Measurements from ENCODE around the gene ID2. TPM values are rescaled to one million over a fixed set of nuclear protein-coding genes. Genes with fewer than 3 reads are reported as not detected.
A peak's percentile ranks its signal among the peaks of the same experiment; 100 is the strongest.

The ID2 gene
- total RNA-seq (100 to 1,000 TPM in 4 of 5 donors, 10 to 100 TPM in 1; 89.8 to 255 (median 176) TPM), polyA plus RNA-seq (10 to 100 TPM; 40.6 to 67.2 (median 57.6) TPM)
- long read RNA-seq, donor 1, transcript ID2-203 (3 exons, 1,362 nt) = major isoform, 36 of 45 reads
- long read RNA-seq, donor 1, partial matches to known transcripts = 7 of 45 reads
- long read RNA-seq, donor 1, other reads (novel, unspliced or antisense) = 0 of 45 reads
- long read RNA-seq, donor 2, transcript ID2-203 (3 exons, 1,362 nt) = major isoform, 76 of 79 reads
- long read RNA-seq, donor 2, partial matches to known transcripts = 0 of 79 reads
- long read RNA-seq, donor 2, other reads (novel, unspliced or antisense) = 0 of 79 reads
- long read RNA-seq, donor 3, transcript ID2-204 (2 exons, 474 nt) = minor isoform, 6 of 105 reads
- long read RNA-seq, donor 3, transcript ID2-203 (3 exons, 1,362 nt) = major isoform, 86 of 105 reads
- long read RNA-seq, donor 3, partial matches to known transcripts = 12 of 105 reads
- long read RNA-seq, donor 3, other reads (novel, unspliced or antisense) = 0 of 105 reads
- long read RNA-seq, donor 4, partial matches to known transcripts = 0 of 4 reads
- long read RNA-seq, donor 4, other reads (novel, unspliced or antisense) = 0 of 4 reads
- long read RNA-seq, donor 5, transcript ID2-204 (2 exons, 474 nt) = minor isoform, 5 of 97 reads
- long read RNA-seq, donor 5, transcript ID2-203 (3 exons, 1,362 nt) = major isoform, 75 of 97 reads
- long read RNA-seq, donor 5, partial matches to known transcripts = 16 of 97 reads
- long read RNA-seq, donor 5, other reads (novel, unspliced or antisense) = 0 of 97 reads
- long read RNA-seq, donor 6 = 0 reads
- long read RNA-seq, donor 7, transcript ID2-203 (3 exons, 1,362 nt) = major isoform, 107 of 117 reads
- long read RNA-seq, donor 7, partial matches to known transcripts = 9 of 117 reads
- long read RNA-seq, donor 7, other reads (novel, unspliced or antisense) = 0 of 117 reads
- long read RNA-seq, donor 8, transcript ID2-203 (3 exons, 1,362 nt) = major isoform, 69 of 78 reads
- long read RNA-seq, donor 8, transcript ID2-204 (2 exons, 474 nt) = minor isoform, 8 of 78 reads
- long read RNA-seq, donor 8, partial matches to known transcripts = 0 of 78 reads
- long read RNA-seq, donor 8, other reads (novel, unspliced or antisense) = 0 of 78 reads
- long read RNA-seq, donor 9, transcript ID2-203 (3 exons, 1,362 nt) = major isoform, 59 of 106 reads
- long read RNA-seq, donor 9, transcript ID2-204 (2 exons, 474 nt) = minor isoform, 5 of 106 reads
- long read RNA-seq, donor 9, partial matches to known transcripts = 41 of 106 reads
- long read RNA-seq, donor 9, other reads (novel, unspliced or antisense) = 0 of 106 reads
- long read RNA-seq, donor 10, transcript ID2-203 (3 exons, 1,362 nt) = major isoform, 66 of 87 reads
- long read RNA-seq, donor 10, partial matches to known transcripts = 17 of 87 reads
- long read RNA-seq, donor 10, other reads (novel, unspliced or antisense) = 0 of 87 reads

GRCh38 chr2:8681786-8682692, at the start of gene ID2:
Gene ID2, plus strand, starts transcription at chr2:8682056. Its CDS starts 110 bp downstream, at chr2:8682166.
- Histone ChIP-seq H3K9me3 (no peaks in the 10 kb centered on the region), H3K27me3 (peaks cover 0 to 12% (median 0%) of the 10 kb centered on the region in 3 donors), H3K4me1 (peaks cover 42 to 65% (median 57%) of the 10 kb centered on the region in 4 donors), H3K36me3 (no peaks in the 10 kb centered on the region), H3K4me3 (peak within 1 kb of the TSS; percentile 74 to 82 (median 80)), H3K27ac (peak within 1 kb of the TSS; percentile 95 to 99 (median 98))
- TF ChIP-seq POLR2A (IDR thresholded peaks at IDR 0.05) = peak in 2 of 4 donors; percentile 96 to 97
- TF ChIP-seq POLR2AphosphoS5 (IDR thresholded peaks at IDR 0.05) = peak; percentile 93 to 100 (median 99)
- no peak for TF ChIP-seq EP300 (IDR thresholded peaks at IDR 0.05)
- 0 to 1% (median 1%) methylated on average over 20 to 67 of the region's 70 CpGs for WGBS, 5 donors
- intact Hi-C loops (cut with DNase I; ENCODE audit: low total_unique reads) = no loop called here
- DNase-seq = peak; percentile 99 to 100

DNA sequence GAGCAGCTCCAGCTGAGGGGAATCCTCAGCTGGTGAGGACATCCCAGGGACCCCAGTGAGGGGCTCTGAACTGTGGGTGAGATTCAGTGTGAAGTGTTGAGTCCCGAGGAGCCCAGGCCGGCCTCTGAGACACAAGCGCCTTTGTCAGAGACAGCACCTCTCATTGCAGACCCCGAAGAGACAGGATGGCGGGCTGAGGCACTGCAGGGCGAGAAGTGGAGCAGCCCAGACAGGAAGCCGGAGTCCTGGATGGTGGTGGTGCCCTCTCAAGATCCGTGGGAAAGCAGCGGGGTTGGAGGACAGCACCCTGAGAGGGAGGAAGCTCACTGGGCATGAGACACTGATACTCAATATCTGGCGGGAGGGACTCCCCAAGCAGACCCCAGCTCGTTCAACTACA, 49.1 kb upstream of the ID2 start:
- no peaks in the 10 kb centered on the region for H3K36me3 ChIP-seq
- no peak overlapping the region for H3K27ac ChIP-seq
- H3K4me3 ChIP-seq = no peak overlapping the region
- WGBS, 5 donors = 84 to 96% (median 89%) methylated on average over 10 to 11 of the region's 11 CpGs
- no peaks in the 10 kb centered on the region for H3K27me3 ChIP-seq
- DNase-seq = no peak
- TF ChIP-seq POLR2AphosphoS5 (IDR thresholded peaks at IDR 0.05) = no peak
- TF ChIP-seq POLR2A (IDR thresholded peaks at IDR 0.05) = no peak
- no peak for TF ChIP-seq EP300 (IDR thresholded peaks at IDR 0.05)
- TF ChIP-seq, protein P1, sequence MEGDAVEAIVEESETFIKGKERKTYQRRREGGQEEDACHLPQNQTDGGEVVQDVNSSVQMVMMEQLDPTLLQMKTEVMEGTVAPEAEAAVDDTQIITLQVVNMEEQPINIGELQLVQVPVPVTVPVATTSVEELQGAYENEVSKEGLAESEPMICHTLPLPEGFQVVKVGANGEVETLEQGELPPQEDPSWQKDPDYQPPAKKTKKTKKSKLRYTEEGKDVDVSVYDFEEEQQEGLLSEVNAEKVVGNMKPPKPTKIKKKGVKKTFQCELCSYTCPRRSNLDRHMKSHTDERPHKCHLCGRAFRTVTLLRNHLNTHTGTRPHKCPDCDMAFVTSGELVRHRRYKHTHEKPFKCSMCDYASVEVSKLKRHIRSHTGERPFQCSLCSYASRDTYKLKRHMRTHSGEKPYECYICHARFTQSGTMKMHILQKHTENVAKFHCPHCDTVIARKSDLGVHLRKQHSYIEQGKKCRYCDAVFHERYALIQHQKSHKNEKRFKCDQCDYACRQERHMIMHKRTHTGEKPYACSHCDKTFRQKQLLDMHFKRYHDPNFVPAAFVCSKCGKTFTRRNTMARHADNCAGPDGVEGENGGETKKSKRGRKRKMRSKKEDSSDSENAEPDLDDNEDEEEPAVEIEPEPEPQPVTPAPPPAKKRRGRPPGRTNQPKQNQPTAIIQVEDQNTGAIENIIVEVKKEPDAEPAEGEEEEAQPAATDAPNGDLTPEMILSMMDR (IDR thresholded peaks at IDR 0.05) = no peak
- intact Hi-C loops (cut with DNase I; ENCODE audit: low total_unique reads) = no loop called here
- peaks cover 0 to 29% (median 11%) of the 10 kb centered on the region in 4 donors for H3K4me1 ChIP-seq
- no peaks in the 10 kb centered on the region for H3K9me3 ChIP-seq

DNA sequence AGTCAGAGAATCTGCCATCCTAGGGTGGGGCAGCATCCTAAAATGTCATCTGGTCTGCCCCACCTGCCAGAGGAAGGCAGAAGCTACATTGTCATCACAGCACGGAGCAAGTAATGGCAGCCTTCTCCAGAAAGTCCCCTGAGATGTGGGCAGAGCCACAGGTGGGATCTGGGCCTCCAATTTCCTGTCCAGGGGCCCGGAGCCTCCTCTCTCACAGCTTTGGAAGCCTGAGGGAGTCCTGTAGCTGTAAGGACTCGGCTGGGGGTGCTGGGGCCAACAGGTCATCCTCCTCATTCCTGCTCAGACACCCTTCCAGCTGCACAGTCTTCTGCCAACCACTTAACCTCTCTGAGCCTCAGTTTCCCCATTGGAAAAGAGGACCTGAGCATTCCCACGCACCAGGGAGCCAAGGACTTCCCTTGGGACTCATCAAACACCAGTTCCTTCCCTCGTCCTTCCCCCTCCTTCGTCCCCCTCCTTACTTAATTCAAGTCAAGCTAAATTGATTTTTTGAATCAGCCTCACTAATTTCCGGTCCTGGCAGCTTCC, 48.6 kb upstream of the ID2 start:
- WGBS, 5 donors = 66 to 73% (median 69%) methylated on average over 5 to 7 of the region's 7 CpGs
- intact Hi-C loops (cut with DNase I; ENCODE audit: low total_unique reads) = no loop called here
- DNase-seq = no peak
- no peak overlapping the region for H3K27ac ChIP-seq
- no peaks in the 10 kb centered on the region for H3K27me3 ChIP-seq
- H3K36me3 ChIP-seq = no peaks in the 10 kb centered on the region
- H3K4me1 ChIP-seq = peaks cover 0 to 24% (median 8%) of the 10 kb centered on the region in 4 donors
- no peak for TF ChIP-seq POLR2AphosphoS5 (IDR thresholded peaks at IDR 0.05)
- TF ChIP-seq POLR2A (IDR thresholded peaks at IDR 0.05) = no peak
- TF ChIP-seq, protein P1 (IDR thresholded peaks at IDR 0.05) = no peak
- no peak overlapping the region for H3K4me3 ChIP-seq
- H3K9me3 ChIP-seq = no peaks in the 10 kb centered on the region
